HL-60/S4 (cell line): ENCODE data around the gene PNPLA5.
"Not testable (repeated sequence)": the region's sequence is repeated elsewhere in the genome, so short reads cannot be mapped to it uniquely, and the experiment has no call there.

ENCODE experiments used
- in situ Hi-C: fragments of 300-500 bp; cut with MboI; formaldehyde crosslinking; loops from 2 replicates; pipeline ENCODE4 v1.14.3; 2022; ENCODE audit warnings: low sequenced_read_pairs

Gene PNPLA5

GRCh38 chr22:43881091-43882061, 10.4 kb downstream of the PNPLA5 start:
- in situ Hi-C loops, result no loop called here

DNA sequence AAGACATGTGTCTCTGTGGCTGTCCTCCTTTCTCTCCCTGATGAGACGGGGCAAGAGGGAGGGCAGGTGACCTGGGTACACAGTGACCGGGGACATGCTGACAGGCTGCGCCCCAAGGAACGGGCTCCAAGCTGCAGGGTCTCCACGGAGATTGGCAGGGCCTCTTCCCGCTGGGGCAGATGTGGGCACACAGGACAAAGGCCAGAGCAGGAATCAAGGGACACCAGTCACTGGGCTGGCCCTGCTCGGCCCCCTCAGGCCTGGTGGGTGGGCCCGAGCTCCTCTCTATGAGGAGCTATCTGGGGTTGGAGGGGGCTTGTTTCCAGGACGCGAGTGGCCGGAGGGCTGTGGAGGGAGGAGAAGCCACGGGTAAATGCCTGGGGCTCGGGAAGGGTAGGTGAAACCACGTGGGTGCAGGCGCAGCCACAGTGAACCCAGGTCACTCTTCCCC, 11.2 kb downstream of the PNPLA5 start:
- in situ Hi-C loops, result no loop called here

DNA sequence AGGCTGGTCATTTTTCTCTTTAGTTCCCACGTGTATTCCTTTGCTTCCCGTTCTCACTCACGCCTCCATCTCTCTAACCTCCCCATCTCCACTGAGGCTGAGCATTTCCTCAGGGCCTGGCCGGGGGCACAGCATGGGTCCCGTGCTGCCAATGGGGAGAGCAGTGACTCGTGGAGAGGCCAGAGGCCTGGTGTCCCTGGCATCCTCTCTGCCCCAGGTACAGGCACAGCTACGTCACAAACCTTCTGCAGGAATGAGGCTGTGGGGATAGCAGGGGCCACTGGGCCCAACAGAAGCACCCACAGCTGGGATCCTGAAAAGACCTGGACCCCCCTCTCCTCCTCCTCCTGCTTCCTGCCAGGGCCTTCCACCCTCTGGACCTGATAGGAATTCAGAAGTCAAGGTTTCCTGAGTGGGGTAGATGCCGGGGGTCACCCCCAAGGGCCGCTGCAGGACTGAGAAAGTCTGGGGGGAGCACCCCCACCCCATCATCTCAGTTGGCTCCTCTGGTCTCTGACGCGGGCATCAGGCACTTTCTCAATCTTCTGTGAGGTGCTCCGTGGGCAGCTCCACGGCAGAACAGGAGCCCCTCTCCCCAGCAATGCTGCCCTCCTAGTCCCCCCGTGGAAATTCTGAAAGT, 11.8 kb downstream of the PNPLA5 start:
- in situ Hi-C loops, result no loop called here

DNA sequence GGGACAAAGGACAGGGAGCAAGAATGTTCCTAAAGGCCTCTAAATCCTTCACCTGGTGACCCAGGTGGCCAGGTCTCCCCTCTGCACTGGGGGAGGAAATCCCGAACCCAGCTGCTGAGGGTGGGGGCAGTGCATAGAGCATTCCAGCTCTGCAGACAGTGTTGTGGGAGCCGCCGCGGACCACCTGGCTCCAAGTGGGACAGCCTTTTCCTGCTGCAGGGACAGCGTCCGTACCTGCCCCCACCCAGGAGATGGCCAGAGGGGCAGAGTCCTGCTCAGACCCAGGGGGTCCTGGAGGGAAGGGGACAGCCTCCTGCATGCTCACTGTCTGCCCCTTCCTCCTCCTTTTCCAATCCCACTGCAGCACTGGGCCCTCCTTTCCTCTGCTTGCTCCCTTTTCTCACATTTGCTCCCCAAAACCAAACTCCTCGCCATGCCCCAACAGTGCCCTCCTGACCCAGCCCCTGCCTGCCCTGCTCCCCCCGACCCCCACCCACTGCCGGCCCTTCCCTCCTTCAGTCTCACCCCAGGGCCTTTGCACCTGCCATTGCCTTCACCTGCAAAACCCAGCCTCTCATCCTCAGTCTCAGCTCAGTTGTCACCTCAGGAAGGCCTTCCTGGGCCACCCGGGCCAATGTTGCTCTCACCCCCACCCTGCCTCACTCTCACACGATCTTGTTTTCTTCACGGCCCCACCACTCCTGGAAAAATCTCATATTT, 12.8 kb downstream of the PNPLA5 start:
- in situ Hi-C loops, result no loop called here

DNA sequence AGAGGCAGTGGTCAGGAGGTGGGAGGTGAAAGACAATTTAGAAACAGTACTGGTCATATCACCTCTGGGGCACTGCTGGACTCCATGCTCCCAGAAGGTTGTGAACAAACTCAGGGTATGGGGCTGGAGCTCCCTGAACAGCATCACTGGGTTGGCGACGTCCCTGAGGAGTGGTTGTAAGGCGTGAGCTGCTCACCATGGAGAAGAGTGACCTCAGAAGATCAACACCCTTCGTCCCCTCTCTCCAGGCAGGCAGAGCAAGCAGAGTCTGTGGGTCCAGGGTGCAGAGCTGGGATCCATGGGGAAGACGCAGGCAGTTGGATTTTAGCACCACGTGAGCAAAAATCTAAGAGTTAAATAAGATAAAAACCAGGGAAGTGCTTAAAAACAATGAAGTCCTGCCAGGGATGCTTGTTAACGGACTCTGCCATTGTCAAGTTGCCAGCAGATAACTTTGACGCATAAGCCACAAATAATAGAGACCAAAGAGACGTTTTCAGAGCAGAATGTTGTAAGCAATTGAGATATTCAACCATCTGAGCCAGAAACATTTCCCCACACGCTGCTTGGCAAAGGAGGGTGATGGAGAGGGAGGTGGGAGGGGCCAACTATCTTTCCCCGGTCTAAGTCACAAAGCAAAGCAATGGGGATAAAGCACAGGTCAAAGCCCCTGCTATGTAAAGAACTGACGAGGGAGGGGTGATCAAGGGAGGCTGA, 13.6 kb downstream of the PNPLA5 start:
- in situ Hi-C loops, result no loop called here

DNA sequence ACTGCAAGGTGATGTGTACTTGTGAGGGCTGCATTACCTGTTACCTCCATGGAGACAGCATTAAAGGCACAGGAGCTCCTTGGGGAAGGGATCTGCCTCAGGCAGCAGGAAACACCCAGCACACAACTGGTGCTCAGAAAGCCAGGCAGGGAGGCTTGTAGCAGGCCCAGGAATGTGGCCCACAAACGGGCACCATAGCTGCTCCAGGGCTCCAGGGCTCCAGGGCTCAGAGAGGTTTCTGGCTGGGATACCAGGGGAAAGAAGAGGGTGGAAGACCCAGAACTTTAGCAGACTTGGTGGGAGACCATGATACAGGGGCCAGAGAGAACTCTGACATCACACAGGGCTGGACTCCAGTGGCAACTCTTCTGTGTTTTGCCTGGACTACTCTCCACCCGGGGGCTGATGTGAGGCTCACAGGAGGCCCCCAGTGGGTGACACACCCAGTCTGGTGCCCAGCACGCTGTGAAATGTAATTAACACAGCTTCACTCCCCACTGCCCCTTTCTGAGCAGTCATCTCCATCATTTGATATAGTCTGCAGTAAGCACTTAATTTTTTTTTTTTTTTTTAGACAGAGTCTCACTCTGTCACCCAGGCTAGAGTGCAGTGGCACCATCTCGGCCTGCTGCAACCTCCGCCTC, 14.8 kb downstream of the PNPLA5 start:
- in situ Hi-C loops, result no loop called here

DNA sequence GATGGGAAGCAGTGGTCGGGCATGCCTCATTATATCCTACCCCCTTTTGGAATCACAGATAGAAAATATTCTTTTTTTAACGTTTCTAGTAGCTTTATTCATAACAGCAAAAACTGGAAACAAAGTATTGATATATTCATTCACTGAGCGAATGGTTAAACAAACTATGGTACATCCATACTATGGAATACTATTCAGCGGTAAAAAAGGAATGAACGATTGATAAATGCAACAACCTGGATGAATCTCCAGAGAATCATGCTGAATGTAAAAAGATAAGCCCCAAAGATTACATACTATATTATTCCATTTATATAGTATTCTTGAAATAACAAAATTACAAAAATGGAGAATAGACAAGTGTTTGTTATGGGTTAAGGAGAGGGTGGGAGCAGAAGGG, 22.0 kb downstream of the PNPLA5 start:
- in situ Hi-C loops, result no loop called here

- in situ Hi-C loops, result not testable (repeated sequence)
These were observed 22.8 kb downstream of the PNPLA5 start for GRCh38 chr22:43869001-43869400.

- in situ Hi-C loops, result no loop called here
These were observed 23.8 kb downstream of the PNPLA5 start for GRCh38 chr22:43867839-43868635.

DNA sequence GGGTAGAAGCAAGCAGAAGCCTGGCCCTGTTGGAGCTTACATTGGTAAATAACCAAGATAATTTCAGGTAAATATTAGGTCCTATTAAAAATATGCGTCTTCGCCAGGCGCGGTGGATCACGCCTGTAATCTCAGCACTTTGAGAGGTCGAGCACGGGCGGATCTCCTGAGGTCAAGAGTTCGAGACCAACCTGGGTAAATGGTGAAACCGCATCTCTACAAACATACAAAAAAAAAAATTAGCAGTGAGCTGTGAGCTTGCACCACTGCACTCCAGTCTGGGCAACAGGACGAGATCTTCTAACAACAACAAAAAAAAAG, 29.0 kb downstream of the PNPLA5 start:
- in situ Hi-C loops, result no loop called here

DNA sequence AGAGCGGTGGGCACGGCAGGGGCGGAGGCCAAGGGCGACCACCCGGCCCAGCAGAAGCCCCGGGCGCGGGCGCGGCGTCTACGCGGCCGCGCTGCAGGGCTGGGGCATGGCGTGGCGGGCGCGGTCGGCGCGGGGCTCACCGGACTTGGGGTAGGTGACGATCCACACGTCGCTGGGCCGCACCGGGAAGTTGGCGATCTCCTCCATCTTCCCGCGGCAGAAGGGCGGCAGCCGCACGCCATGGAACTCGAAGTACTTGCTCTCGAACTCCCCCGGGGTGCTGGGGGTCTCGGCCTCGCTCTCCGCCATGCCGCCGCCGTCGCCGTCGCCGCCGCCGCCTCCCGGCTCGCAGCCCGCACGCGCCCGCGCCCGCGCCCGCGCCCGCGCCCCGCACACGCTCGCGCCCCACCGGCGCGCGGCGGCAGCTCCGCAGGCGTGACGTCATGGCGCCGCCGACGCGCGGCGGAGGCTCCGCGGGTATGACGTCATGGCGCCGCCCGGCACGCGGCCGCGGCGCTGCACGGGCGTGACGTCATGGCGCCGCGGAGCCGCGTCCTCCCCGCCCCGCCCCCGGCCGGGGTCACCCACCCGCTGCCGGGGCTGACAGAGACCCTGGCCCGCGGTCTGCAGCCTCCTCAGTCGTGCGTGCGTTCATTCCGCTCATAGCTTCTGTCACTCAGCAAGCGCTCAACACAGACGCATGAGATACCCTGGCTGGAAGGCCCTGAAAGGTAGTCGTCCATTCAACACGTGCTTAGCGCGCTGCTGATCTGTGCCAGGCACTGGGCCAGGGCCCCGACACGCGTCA, 29.5 kb downstream of the PNPLA5 start, which contains the start of gene SULT4A1:
Gene SULT4A1, minus strand, starts transcription at position 440 of the 808 bp plus-strand sequence. Its CDS starts 131 bp downstream, at position 309.
- in situ Hi-C loops, result no loop called here

DNA sequence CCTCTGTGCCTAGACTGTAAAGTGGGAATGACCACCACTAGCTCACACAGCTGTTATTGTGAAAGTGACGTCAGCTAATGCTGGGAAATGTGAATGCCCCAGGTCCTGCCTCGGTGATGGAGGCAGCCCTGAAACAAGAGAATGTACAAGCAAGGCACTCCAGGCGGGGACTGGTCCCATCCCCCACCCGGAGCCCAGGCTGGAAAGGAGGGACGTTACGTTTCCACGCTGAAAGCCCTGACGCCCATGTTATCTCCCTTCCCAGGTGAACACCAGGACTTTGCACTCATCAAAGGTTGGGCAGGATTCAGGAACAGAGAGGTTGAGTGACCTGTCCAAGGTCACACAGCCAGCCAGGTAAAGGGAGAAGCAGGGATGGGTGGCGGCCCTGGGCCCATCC, 30.3 kb downstream of the PNPLA5 start:
- in situ Hi-C loops, result no loop called here

DNA sequence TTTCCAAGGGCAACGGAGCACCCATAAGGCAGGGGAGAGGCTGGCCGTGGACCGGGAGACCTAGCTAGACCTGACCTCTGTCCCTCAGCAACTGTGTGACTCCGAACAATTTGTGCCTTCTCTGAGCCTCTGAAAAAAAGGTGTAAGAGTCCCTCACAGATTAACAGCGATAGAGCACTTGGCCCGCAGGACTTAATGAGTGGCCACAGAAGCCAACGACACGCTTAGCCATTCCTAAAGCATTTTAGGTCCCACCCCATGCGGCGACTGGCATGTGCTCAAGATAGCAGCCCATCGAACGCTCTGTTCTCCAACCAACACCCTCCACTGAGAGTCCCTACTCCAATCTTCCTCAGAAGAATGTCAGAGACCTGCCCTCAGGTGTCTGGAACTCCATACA, 31.0 kb downstream of the PNPLA5 start:
- in situ Hi-C loops, result no loop called here

DNA sequence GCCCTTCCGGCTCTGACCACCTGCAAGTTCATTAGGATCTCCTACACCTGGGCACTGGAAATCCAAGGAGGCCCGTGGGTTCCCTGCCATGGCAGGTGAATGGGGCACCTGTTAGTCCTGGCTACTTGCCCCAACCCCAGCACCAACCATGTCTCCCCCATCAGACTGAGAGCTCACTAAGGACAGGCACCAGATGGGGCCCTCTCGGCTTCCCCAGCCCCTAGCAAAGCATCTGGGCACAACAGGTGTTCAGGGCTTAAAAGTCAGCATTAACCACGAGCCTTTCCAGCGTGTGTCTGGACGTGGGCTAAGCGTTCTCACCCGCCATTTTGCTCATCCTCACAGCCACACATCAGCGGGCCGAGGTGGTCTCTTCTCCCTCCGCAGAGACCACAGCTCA, 31.7 kb downstream of the PNPLA5 start:
- in situ Hi-C loops, result no loop called here

GRCh38 chr22:43859621-43860020, 32.2 kb downstream of the PNPLA5 start:
- in situ Hi-C loops, result no loop called here

DNA sequence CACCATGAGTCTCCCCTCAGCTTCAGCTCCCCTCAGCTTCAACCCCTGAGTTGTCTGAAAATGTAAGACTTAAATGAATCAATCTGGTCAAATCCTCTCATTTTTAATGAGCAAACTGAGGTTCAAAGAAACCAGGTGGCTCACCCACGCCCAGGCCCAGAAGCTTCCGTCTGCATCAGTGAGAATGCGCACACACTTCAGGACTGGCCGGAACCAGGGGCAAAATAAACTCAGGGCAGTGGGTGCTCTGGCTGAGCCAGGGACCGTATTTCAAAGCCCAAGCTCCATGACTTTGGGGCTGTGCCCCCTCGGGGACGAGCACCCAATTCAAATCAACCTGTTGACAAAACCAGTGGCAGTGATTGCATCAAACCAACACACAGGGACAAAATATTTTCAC, 32.6 kb downstream of the PNPLA5 start:
- in situ Hi-C loops, result no loop called here

GRCh38 chr22:43858156-43858895, 33.5 kb downstream of the PNPLA5 start:
- in situ Hi-C loops, result no loop called here

DNA sequence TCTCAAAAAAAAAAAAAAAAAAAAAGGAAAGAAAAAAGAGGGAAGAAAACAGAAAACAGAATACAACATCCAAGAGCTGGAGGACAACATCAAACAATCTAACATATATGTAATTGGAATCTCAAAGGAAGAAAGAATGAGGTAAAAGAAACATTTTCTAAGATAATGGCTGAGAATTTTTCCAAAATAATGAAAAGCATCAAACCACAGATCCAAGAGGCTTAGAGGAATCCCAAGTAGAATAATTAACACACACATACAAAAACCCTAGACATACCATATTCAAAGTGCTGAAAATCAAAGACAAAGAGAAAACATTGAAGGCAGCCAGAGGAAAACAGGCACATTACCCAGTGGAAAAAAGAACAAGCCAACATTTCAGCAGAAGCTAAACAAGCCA, 34.4 kb downstream of the PNPLA5 start:
- in situ Hi-C loops, result no loop called here
